Measurements from ENCODE around the gene GPX8.

The GPX8 gene, protein sequence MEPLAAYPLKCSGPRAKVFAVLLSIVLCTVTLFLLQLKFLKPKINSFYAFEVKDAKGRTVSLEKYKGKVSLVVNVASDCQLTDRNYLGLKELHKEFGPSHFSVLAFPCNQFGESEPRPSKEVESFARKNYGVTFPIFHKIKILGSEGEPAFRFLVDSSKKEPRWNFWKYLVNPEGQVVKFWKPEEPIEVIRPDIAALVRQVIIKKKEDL

DNA sequence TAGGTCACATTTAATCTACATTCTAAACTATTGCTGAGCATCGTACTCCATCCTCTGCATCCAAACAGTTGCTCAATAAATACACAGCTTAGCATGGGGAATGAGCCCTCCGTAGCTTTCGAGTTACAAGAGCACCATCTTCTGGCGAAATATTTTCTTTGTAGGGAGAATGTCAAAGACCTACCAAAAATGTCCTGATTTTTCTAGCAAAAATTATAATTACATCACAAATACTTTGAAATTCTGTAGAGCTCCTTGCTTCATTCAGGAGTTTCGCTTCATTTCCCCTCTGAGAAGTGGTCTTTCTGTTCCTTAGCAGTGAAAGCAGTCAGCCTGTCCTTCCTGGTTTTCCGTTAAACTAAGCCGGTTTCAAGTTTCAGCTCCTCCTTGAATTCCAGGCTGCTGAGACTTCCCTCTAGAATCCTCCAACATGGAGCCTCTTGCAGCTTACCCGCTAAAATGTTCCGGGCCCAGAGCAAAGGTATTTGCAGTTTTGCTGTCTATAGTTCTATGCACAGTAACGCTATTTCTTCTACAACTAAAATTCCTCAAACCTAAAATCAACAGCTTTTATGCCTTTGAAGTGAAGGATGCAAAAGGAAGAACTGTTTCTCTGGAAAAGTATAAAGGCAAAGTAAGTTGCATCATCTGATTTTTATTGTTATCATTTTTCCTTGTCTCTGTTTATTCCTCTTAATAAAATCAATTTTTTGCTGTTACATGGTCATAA, at the start of gene GPX8:
Gene GPX8 (plus strand): TSS at position 409 of the 730 bp plus-strand sequence. CDS start 22 bp downstream, at position 431.
- TF ChIP-seq GATA2 (IDR thresholded peaks at IDR 0.05; ENCODE audit: low read depth, low read length) (no peak), GATA3 (IDR thresholded peaks at IDR 0.05; ENCODE audit: low read depth, low read length) (no peak)

DNA sequence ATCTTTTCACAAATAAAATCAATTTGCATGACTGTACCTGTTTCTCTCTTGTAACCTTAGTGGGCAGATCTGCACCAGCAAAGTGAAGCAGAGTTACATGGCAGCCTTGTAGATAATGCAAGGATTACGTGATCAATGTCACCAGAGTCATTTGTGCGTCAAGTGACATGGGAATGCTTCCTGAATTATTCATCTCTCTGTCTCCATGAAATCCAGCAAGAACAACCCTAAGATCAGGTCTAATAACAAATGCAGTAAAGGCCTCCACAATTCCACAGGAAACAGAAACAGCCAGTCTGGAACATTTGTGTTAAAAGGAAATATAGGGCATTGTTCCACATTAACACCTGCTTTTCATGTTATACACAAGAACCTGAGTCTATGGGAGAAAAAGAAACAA, 49.8 kb upstream of the GPX8 start:
- no peak for TF ChIP-seq GATA2 (IDR thresholded peaks at IDR 0.05; ENCODE audit: low read depth, low read length)
- no peak for TF ChIP-seq GATA3 (IDR thresholded peaks at IDR 0.05; ENCODE audit: low read depth, low read length)

DNA sequence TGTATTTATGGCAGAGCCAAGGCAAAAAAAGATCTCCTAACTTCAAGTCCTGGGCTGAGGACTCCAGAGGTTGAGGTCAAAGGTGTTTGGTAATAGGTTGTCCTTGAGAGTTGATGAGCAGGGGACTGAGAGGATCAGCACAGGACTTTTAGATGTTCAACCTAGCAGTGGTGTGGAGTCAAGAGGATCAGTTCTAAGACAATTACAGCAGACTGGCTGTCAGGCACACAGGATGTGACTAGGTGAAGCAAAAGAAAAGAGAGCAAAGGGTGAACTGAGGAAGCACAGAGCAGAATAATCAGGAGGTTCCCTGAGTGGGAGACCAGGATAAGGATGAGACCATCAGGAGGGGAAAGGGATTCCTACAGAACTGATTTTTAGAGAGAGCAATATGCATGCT, 46.6 kb upstream of the GPX8 start:
- no peak for TF ChIP-seq GATA3 (IDR thresholded peaks at IDR 0.05; ENCODE audit: low read depth, low read length)
- TF ChIP-seq GATA2 (IDR thresholded peaks at IDR 0.05; ENCODE audit: low read depth, low read length) = no peak

DNA sequence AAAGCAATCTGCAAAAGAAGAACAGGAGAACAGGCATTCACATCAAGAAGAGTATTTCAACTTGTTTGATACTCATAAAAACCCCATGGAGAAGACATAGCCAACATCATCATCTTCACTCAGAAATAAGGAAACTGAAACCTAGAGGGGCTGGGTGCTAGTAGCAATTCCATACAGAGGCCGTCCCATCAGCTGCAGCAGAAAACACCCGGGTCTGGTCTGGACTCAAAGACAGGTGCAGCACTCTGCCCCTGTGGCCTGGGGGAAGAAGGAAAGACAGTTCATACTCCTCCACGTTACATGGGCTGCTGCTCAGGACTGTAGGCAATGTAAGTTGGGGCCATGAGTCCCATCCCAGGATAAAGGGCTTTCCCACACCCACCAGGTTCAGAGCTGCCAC, 45.9 kb upstream of the GPX8 start:
- TF ChIP-seq GATA2 (IDR thresholded peaks at IDR 0.05; ENCODE audit: low read depth, low read length) (no peak), GATA3 (IDR thresholded peaks at IDR 0.05; ENCODE audit: low read depth, low read length) (no peak)

DNA sequence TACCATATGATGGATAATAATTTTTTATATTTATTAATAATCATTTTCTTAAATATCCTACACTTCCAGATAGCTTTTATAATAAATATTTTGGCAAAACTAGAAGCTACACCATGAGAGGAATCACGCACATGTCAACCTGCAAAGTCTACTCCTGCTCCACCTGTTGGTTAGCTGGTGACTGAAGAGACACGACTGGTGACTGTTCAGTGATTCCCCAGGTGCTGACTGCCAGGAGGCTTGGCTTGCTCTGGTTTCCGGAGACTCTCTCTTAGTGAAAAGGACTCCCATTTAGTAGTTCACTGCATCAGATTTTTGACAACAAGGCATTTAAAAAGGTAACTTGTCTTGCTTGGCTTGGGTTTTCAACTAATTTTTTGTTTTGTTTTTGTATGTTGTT, 36.6 kb upstream of the GPX8 start:
- TF ChIP-seq GATA2 (IDR thresholded peaks at IDR 0.05; ENCODE audit: low read depth, low read length) = no peak
- no peak for TF ChIP-seq GATA3 (IDR thresholded peaks at IDR 0.05; ENCODE audit: low read depth, low read length)

DNA sequence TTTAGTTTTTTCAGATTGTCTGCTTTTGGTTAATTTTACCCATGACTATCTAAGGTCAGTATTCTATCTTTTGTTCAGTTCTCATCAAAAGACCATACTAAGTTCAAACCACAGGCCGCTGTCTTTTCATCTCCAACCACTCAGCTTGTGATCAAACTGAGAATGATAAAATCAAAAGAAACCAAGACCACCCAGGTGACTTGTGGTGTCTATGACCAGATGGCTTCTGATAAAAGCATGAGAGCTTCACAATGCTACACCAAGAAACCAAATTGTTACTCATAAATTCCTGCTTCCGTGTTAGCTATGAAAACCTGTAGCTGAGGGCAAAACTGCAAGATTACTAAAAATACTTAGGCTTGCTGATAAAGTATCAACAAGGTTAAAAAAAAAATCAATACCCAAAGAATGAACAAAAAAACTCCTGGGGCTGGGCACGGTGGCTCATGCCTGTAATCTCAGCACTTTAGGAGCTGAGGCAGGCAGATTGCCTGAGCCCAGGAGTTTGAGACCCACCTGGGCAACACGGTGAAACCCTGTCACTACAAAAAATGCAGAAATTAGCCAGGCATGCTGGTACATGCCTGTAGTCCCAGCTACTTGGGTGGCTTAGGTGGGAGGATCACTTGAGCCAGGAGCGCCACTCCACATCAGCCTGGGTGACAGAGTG, 25.8 kb upstream of the GPX8 start:
- TF ChIP-seq GATA3 (IDR thresholded peaks at IDR 0.05; ENCODE audit: low read depth, low read length) (no peak), GATA2 (IDR thresholded peaks at IDR 0.05; ENCODE audit: low read depth, low read length) (no peak)

DNA sequence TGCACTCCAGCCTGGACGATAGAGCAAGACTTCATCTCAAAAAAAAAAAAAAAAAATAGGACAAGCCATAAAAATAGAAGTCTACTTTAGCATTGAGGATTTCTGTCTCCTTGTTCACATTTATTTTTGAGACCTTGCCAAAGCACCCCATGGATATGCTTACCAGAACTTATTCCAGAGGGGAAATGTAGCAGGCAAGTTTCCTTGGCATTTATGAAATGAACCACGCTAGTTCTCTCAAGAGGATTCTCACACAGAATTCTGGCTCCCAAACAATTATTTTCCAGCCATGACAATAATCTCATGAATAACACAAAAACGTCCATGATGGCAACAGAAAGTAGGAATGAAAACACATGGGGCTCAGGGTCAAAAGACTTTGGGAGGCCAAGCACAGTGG, 23.4 kb upstream of the GPX8 start:
- TF ChIP-seq GATA3 (IDR thresholded peaks at IDR 0.05; ENCODE audit: low read depth, low read length) (no peak), GATA2 (IDR thresholded peaks at IDR 0.05; ENCODE audit: low read depth, low read length) (no peak)

DNA sequence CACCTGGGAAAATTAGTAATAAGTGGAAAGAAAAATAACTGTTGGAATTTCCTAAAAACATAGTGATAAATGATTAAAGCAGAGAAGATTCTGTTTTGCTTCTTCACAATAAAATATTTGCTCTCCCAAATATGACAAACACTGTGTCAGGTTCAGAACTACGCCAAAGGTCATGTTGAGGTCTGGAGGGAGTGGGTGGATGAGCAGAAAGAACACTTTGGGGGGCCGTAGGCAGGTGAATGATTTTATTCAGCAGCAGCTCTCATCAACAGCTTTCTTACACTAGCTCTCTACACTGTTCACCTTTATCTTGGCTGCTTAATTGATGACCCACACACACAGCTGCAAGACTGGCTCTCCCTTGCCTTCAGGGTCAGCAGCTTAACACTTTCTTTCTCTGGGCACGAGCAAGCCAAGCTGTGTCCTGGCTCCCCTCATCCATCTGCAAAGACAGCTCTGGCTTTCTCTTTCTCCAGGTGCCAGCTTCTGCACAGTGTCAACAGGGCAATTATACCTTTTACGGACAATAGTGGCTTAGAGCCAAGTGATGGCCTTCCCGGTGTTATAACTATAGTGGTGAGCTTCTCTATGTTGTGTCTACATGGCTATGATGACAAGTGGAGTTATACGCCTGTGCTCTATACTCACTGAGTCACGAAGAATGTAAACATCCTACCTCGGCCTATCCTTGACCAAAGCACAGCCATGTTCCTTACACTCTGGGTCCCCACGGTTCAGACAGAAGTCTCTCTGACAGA, 18.9 kb upstream of the GPX8 start:
- TF ChIP-seq GATA3 (IDR thresholded peaks at IDR 0.05; ENCODE audit: low read depth, low read length) (no peak), GATA2 (IDR thresholded peaks at IDR 0.05; ENCODE audit: low read depth, low read length) (no peak)

DNA sequence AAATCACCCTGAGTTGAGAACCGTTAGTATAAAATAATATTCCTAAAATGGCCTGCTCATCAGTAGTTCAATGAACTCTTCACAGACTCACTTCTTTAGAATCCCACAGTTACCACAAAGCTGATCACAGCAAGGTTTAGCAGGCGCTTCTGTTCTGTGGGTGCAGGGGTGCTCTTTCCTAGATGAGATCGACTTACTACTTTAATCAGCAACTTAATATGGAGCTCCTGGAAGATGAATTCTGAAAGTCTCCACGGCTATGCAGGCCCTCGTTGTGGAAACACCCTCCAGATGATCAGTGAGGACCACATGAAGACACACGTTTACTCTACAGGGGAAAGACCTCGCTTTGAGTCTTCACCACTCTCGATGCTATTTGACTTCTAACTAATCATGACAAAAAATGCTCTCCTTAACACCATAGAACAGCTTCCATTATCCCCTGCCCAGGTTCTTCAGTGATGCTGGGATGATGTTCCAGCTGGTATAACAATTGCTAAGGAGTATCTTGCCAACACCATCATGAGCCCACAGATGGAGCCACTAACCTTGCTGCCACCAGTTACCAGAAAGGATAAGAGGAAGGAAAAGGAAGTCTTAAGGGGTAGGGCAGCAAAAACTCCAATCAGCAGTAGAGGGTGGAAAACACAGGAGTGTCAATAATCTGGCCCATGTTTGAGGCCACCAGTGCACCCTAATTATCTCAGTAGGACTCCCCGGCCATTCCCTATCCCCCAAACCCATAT, 17.9 kb upstream of the GPX8 start:
- TF ChIP-seq GATA2 (IDR thresholded peaks at IDR 0.05; ENCODE audit: low read depth, low read length) (no peak), GATA3 (IDR thresholded peaks at IDR 0.05; ENCODE audit: low read depth, low read length) (no peak)

DNA sequence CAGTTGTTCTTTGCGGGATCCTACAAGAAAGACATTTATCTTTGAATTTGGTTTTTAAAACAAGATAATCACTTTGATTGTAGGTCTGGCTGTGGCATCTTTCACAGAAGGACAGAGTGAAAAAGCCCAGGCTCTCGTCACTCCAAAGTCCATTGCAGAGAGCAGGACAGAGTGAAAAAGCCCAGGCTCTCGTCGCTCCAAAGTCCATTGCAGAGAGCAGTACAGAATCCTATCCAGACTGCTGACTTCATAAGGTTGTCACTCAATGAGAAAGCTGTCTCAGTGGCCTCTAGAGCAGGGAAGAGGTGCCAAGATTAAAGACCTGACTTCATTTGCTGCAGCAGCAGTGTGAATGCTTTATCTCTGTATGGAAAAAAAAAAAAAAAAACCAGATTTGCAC, 16.3 kb upstream of the GPX8 start:
- TF ChIP-seq GATA3 (IDR thresholded peaks at IDR 0.05; ENCODE audit: low read depth, low read length) (no peak), GATA2 (IDR thresholded peaks at IDR 0.05; ENCODE audit: low read depth, low read length) (no peak)

DNA sequence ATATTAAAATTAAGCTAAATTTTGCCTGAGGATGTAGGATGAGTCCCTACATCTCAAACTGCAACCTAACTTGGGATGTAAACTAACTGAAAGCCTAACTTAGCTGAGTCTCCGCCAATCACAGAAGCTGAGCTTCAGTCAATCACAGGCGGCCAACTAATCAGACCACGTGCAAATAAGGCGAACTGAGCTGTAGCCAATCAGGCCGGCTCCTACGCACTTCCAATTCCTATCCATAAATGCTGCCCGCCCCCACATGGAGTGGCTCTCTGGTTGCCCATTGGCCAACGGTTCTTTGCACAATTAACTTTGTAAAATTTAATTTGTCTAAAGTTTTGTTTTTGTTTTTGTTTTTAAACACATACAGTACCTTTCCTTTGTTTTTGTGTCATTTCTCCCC, 13.9 kb upstream of the GPX8 start:
- TF ChIP-seq GATA2 (IDR thresholded peaks at IDR 0.05; ENCODE audit: low read depth, low read length) = no peak
- no peak for TF ChIP-seq GATA3 (IDR thresholded peaks at IDR 0.05; ENCODE audit: low read depth, low read length)

DNA sequence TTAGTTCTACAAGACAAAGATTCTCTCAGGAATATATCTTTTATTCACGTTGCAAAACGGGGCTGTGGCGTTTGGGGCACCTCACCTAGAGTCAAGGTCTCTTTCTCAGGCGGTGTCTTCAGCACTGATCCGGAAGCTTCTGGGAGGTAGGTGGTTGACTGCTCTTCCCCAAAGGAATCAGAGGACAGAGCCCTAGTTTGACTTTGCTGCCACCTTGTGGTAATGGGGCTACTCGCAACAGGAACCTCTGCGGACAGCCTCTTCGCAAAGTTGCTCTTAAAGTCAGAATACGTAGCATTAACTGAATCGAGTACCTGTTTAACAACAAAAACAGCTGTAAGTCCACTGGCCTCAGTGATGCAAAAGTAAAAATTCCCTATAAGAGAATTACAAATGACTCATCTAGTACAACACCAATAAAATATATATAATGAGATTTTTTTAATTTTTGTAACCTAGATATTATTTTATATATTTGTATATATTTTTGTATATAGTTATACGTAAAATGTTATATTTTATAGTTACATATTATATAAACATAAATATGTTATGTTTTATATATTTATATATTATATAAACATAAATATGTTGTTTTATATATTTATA, 13.3 kb upstream of the GPX8 start:
- TF ChIP-seq GATA2 (IDR thresholded peaks at IDR 0.05; ENCODE audit: low read depth, low read length) = no peak
- TF ChIP-seq GATA3 (IDR thresholded peaks at IDR 0.05; ENCODE audit: low read depth, low read length) = no peak

DNA sequence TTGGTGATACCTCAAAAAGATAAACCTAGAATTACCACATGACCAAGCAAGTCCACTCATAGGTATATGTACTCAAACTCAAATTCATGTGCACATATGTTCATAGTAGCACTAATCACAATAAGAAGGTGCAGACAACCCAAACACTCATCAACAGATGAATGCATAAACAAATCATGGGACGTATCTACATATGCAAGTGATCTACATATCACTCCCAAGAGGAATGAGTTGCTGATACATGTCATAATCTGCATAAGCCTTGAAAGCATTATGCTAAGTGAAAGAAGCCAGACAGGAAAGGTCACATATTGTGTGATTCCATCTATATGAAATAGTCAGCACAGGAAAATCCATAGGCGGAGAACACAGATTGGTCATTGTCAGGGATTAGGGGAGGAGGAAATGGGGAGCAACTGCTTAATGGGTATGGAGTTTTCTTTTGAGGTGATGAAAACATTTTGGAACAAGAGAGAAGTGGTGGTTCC, 10.6 kb upstream of the GPX8 start:
- TF ChIP-seq GATA3 (IDR thresholded peaks at IDR 0.05; ENCODE audit: low read depth, low read length) = no peak
- no peak for TF ChIP-seq GATA2 (IDR thresholded peaks at IDR 0.05; ENCODE audit: low read depth, low read length)

Data from SH-SY5Y (cell line).